22Rv1 (cell line): ENCODE results near the gene MZB1.

Source experiments
- CTCF ChIP-seq: fragments of 450-650 bp; IDR thresholded peaks from 2 replicates; pipeline ENCODE4 v1.5.1; 2017; ENCODE audit warnings: mild to moderate bottlenecking
- ZFX ChIP-seq: fragments of 450-650 bp; IDR thresholded peaks from 2 replicates; pipeline ENCODE4 v1.6.1; 2017; ENCODE audit warnings: antibody characterized with exemption, borderline replicate concordance

GRCh38 chr5:139392678-139393496 lies 3.2 kb upstream of the MZB1 start:
- TF ChIP-seq CTCF: no peak
- TF ChIP-seq ZFX: no peak
